ENCODE results near the gene CSNK1G3.

DNA sequence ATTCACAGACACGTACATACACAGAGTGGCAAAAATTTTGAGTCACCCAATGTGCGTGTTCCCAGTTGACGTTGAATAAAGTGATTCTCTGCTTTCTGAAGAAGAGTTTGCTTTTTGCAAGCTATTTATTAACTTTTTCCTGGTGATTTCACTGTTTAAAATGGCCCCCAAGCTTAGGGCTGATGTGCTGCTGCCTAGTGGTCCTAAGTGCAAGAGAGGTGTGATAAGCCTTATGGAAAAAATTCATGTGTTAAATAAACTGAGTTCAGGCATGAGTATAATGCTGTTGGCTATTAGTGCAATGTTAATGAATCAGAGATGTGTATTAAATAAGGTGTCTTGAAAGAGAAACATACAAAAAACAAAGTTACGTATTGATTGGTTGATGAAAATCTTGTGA, 16.9 kb downstream of the CSNK1G3 start:
- TF ChIP-seq GATA2 (IDR thresholded peaks at IDR 0.05; ENCODE audit: low read depth, low read length) (no peak), GATA3 (IDR thresholded peaks at IDR 0.05; ENCODE audit: low read depth, low read length) (no peak)

Data from SH-SY5Y (cell line).